GM18861 (cell line): ENCODE measurements around the gene MRTFA.

ENCODE experiments used
- ATAC-seq: cut with Tn5 transposase; IDR thresholded peaks from one replicate; pipeline ENCODE4 v1.9.1; 2021; ENCODE audit not compliant: unreplicated experiment

The MRTFA gene

DNA sequence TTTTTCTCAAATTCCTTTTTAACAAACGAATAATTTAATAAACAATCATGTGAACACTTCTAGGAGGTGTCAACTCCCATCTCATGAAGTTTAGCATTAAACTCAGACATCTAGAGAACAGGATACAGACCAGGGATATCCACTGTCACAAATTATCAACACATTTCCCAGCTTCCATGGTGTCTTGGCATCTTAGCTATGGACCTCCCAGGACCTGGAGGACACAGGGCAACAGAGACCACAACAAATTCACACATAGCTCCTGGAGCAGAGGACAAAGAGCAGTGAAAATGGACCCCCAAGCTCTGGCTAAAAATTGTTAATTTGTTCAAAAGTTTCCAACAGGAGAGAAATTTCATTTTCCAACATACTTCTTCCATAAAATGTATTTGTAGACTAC lies 163.9 kb downstream of the MRTFA start:
- no peak for ATAC-seq

DNA sequence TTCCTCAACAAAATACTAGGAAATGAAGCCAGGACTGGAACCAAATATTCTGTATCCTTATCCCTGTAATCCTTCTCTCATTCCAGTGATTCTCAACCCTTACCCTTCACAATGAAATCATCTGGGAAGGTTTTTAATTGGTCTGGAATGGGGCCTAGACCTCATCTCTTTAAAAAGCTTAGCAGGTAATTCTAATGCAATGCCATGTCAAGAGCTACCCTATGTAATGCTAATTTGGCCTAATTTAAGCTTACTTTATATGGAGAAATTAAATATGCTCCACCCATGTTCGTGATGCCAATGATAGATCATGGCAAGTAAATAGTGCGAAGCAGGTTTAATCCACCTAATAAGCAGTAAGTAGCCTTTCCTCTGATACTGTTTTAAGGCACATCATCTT lies 164.5 kb downstream of the MRTFA start:
- no peak for ATAC-seq

DNA sequence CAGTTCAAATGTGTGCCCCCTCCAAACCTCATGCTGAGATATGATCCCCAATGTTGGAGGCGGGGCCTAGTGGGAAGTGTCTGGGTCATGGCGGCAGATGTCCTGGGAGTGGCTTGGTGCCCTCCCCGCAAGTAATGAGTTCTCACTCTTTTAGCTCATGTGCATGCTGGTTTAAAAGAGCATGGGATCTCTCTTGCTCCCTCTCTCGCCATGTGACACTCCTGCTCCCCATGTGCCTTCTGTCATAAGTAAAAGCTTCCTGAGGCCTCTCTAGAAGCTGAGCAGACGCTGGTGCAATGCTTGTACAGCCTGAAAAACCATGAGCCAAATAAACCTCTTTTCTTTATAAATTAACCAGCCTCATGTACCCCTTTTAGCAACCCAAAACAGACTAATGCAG lies 167.3 kb downstream of the MRTFA start:
- no peak for ATAC-seq

DNA sequence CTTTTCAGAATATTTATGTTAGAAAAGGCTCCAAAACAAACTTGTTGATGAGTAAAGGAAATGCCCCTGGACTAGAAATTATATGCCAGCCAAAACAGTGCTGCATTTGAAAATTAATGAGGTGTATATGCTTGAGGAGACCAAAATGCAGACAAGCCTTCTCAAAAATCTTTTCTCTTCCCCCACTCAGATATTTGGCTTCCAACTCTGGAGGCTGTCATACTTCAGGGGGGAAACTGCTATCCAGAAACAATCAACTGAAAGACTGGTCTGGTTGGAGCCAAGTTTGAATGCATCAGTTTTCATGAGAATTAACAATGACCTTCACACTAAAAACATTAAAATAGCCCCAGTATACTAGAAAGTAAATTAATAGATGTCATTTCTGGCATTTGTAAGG lies 167.9 kb downstream of the MRTFA start:
- ATAC-seq = no peak

DNA sequence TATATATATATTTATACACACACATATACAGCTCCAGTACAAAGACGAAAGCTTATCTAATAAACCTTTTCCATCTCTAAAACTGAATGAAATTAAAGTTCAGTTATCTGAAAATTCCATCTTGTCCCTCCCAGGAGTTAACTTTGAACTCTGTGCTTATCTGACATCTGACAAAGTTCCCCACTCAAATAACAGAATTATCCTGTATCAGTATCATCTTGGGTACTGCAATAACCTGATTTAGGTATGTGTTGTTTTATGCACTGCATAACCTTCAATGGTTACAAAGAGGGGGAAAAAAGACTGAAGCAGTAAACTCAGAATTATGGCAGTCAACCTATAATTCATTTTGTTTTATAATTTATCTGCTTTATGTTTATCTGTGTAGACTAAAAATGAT lies 169.5 kb downstream of the MRTFA start:
- ATAC-seq = no peak

DNA sequence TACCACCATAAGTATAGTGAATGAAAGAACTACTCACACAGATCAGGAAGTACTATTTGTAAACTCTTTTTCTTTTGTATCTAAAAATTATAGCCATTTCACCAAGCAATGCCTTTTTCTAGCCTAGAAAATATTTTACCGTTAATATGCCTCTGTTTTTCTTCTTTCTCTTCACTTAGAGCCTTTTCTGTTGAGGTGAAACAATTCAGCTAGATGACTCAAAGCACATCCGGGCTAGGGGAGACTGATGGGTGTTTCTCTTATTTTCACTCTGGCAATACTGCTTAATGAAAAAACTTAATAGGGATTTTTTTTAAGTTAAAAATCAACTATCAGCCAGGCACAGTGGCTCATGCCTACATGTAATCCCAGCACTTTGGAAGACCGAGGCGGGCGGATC lies 172.8 kb downstream of the MRTFA start:
- no peak for ATAC-seq

DNA sequence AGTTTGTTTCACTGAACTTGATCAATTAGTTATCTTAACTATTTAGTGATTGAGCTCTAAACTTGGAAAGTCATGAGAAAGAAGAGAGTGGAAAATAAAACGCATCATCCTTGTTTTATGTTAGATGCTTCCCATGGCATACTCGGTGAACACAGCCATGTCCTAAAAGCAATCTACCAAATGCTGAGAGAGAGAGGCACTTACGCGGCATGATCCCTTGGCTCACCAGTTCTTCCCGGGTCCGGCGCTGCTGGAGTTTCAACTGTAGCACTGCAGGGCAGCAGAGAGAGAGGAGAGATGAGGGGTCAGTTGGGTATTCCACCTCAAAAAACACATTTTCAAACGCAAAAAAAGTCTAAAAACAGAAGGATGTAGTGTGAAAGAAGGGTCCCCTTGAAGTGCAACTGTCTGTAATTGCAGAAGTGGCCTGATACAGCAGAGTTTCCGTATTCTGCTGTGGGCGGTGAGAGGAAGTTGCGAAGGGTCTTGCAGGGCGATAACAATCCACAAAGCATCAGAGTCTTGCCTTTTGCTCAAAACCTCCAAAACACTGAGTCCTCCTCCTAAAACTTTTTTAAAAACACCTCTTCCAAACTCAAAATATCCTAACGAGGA lies 173.4 kb downstream of the MRTFA start:
- ATAC-seq = peak; percentile 65

DNA sequence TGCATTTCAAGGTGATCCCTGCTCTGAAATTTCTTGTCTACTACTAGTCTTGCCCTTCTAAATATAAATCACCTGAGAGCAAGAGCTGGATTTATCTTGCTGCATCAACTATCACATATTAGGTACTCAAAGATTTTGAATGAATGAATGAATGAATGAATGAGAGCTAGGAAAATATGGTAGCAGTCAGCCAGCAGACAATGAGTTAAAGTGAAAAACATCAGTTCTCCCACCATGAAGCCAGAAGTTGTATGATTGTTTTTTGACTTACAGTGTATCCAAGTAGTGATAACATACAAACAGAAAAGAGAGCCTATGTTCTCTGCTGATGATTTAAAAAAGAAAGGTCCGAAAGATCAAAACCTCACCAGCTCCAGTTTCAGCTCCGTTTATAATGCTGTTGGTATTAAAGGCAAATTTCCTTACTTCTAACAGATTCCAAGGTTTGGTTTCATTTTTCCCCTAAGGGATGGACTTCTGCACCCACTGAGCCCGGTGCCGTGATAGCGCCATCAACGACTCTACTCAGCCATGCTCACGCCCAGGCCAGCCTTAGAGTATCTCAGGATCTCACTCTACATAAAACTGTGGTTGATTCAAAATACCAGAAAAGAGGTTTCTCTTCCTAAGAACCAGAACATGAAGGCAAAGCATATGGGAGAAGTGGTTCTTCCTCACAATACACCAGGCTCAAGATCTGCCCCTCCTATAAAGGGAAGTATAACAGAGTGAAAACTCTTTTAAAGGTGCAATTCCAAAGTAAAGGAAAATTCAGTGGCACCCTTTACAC lies 174.1 kb downstream of the MRTFA start:
- no peak for ATAC-seq

DNA sequence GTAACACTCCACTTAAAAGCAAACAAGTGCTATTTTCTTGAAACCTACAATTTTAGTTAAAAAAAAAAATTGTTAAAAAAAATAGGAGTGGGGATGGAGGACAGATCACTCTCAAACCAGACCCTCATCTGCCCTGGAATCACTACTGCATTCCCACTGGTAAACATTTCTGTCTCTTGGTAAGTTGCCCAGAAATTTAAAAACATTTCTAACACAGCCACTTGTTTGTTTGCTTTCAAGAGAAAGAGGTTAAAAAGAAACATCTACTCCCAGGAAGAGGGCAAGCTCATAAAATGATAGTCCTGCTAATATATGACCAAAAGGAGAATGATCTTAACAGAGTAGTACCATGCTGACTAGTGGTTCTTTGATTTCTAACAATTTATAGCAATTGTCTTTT lies 182.8 kb downstream of the MRTFA start:
- ATAC-seq = no peak

DNA sequence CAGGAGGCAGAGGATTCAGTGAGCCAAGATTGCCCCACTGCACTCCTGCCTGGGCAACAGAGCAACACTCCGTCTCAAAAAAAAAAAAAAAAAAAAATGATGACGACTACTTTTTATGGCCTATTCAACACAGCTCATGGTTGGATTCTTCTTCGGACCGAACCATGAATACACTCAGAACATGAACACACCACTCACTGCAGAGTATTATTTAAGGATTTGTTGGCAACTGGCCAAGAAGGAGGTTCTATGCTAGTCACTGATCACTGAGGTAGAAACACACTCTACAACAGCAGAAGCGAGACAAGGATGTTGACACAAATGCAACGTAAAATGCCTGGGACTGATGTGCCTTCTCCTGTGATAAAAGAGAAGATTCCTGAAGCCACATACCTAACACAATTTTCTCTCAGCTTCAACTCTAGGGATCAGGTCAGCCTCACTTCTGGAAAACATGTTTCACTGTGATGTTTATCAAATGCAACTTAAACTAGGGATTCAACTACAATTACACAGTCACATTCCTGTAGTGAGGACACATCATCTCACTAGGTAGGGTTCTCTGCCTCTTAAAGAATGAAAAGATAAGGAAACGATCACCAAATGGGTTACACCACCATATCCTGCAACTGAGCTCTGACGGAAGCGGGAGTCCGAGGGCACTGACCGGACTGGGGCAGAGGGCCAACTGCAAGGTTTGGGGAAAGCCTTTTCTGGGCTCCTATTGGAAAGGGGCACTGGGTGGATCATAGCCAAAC lies 183.6 kb downstream of the MRTFA start:
- ATAC-seq = no peak

DNA sequence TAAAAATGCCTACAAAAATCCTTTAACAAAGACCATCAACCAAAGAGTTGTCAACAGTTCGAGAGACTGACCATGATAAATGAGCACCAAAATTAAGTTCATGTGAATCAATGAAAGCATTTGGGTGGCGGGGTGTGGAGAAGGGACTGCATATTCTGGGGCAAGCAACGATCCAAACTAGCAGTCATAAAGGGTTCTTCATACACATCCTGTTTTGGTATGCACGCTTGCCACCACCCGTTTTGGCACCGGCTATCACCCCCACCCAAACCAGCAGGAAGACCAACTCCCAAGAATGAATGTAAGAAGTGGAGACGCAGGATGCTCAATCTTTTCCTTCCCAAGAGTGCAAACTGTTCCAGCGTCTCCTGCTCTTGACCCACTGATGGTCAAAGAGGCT lies 185.3 kb downstream of the MRTFA start:
- no peak for ATAC-seq

DNA sequence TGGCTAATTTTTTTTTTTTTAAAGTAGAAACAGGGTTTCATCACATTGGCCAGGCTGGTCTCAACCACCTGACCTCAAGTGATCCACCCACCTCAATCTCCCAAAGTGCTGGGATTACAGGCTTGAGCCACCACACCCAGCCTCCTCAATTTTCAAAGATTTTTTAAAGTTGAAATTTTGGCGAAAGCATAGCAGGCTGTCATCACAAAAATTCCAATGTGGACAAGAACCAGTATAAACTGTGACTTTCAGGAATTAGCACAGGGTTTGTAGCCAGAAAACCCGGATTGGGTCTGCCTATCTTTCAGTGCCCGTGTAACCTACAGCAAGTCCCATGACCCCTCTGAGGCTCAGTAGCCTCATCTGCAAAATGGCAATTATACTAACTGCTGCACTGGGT lies 185.9 kb downstream of the MRTFA start:
- ATAC-seq = no peak

DNA sequence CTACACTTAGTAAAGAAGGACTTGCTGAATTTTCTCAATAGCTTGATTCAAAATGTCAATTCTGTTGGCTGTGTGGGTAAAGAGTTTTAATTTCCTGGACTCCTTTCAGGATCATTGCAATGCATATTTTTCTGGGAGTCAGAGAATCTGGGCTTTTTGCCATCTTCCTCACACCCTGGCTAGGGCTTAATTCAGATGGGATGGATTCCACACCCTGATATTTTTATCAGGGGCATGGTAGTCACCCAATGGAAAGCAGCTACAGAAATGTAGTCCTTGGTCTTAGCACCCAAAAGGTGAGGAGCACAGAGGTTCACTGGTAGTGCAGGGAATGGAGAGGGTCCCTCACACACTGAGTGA lies 186.9 kb downstream of the MRTFA start:
- ATAC-seq = no peak

DNA sequence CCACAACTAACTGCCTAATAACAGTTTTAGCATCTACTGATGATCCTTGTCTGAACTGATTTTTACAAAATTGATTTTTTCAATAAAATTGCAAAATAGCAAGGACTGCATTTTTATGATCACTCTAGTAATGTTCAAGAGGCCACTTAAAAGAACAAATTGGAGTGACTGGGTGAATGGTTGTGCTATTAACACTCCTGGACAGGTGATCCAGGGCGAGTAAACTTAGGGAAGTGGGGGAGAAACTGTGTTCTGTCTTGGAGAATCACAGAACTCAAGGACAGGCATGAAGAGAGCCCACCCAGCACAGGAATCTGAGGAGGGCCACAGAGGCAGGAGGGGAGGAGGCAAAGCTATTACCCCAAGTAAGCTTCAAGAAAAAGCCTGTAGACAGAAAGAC lies 190.3 kb downstream of the MRTFA start:
- no peak for ATAC-seq

DNA sequence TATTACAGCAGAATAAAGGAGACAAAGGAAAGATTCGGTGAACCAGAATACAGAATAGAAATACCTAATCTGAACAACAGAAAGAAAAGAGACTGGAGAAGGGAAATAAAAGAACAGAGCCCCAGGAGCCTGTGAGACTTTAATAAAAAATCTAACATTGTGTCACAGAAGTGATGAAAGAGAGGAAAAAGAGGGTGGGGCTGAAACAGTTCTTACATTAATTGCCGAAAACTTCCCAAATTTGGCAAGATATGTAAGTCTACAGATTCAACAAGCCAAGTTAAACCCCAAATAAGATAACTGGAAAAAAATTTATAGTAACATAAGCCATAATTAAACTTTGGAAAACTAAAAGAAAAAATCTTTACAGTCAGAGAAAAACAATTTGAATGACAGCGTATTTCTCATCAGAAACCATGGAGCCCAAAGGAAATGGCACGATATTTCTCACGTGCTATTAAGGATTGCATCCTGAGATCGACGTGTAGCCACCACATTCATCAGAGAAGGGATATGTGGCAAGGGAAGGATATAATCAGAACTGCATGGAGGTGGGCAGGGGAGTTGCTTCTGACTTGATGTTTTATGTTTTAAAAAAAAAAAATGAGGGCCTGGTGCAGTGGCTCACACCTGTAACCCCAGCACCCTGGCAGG lies 192.2 kb downstream of the MRTFA start:
- no peak for ATAC-seq

DNA sequence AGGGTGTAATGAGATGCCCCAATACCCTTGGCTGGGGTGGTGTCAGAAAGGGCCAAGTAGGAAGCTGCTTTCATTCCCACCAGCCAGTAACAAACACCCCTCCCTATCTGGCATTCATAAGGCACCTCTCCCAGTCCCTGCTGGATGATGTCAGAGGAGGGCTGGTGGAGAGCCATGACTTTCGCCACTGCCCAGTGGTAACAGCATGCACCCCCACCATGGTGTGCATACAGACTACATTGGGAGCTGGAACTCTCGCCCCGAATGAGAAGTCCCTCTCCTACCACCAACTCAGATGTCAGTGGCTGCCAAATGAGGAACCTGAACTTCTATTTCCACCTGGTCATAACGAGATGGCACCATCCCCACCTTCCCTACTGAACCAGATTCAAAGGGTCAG lies 192.8 kb downstream of the MRTFA start:
- no peak for ATAC-seq

DNA sequence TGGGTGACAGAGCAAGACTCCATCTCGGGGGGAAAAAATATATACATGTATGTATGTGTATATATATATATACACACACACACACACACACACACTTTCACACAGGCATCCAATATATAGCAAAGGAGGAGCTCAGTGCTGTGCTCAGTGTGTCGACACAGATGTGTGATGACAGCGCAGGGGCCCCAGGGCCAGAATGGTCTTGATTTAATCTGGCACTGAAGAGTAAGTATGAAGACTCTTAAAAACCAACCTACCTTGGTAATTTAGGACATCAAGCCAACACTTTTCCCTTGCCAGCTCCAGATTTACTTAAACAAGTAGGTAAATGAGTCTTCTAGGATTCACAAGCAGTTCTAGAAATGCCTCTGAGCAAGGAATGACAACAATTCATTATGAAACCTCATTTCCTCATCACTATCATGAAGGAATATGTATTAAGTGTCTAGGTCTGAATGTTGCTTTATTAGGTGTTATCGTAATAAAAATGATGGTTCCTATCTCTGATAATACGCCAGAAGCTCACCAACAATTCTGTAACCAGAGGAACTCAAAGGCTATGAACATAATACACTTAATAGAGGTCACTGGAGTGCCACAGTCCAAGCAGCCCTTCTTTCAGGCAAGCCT lies 194.6 kb downstream of the MRTFA start:
- no peak for ATAC-seq

DNA sequence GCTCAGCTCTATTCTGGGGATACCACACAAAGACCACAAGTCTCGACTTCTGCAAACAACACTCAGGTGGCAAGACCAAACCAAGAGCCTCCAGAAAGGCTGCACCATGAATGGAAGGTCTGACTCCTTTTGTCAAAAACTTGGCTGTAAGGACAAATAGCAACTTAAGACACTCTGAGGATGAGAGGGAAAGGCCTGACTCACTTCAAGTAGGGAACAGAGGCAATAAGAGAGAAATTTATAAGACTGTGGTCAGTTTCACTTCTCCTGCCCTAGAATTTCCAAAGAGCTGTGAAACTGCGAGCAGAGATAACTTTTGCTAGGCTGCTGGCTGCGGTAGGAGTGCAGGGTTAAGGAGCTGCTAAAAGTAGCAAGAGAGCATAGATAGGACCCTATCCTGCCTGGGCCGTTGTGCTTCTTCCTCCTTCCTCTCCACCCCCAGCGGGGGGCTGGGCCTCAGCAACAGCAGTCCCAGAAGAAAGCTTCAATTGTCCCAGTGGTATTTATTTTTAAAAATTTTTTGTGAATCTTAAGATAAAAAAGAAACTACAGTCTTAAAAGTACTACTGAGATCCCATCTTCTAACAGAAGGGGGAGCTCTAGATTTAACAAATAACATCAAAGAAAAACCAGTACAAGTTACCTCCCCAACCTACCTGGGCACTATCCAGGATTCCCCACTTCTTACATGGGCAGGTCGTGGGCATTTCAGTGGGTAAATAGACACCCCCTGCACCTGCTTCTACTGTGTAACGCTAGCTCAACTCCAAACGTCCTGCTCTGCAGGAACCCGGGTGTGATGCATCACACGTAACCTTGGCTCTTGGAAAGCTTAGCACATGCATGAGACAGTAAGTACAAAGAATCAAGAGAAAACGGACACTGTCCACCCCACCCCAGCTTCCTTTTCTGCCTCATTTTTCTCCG lies 199.8 kb downstream of the MRTFA start:
- ATAC-seq = peak; percentile 55

DNA sequence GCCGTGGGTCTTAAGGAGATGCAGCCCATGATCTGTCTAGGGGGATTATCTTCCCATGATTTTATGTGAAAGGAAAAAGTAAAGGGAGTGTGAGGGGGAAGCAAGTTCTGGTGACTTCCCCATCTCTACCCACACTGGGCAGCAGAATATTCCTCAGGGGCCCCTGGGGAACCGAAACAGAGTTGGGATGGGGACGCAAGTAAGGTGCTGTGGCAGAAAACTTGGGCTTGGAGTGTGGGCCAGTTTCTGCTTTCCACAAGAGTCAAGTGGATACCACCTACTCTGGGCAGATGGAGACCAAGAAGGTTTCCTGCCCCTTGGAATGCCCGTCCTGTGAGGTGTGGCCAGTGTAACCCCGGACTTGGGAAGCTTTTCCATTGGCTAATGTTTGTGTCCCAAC lies 201.8 kb downstream of the MRTFA start:
- no peak for ATAC-seq

DNA sequence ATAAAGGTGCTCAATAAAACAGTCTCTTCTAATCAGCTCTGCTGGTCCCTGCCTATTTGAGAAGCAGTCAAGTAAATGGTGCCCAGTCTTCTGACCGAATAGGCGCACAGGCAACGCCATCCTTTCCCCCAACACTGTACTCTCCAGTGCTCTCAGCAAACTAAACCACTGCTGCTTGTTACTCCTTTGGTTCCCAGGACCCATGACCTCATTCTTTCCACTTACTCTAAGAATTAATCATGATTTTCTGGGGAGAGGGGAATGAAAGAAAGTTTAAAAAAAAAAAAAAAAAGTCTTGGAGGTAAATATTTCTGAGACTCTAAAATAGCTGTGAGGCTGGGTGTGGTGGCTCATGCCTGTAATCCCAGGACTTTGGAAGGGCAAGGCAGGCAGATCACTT lies 202.4 kb downstream of the MRTFA start:
- ATAC-seq = no peak
